ENCODE measurements around the gene PAGE2B.
"Not testable (repeated sequence)": the region's sequence is repeated elsewhere in the genome, so short reads cannot be mapped to it uniquely, and the experiment has no call there.

PAGE2B gene

DNA sequence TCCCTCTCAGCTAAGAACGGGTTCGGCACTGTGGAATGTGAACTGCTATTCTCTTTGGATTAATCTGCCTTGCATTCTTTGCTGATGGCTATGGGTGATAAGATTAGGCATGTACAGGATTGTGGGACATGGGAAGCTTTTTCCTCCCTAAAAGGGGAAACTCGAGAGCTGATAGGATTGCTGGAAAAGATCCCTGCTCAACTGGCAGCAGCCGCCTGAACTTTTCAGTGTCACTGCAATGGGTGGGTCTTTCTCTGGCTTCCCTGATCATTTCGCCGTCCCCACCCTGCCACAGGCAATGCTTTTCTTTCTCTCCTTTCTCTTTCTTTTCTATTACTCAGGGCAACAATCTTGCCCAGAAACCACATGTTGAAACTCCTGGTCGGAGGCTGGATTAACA lies 34.5 kb downstream of the PAGE2B start:
- DNase-seq (ENCODE audit: low read depth in 3 of 3), result no peak

DNA sequence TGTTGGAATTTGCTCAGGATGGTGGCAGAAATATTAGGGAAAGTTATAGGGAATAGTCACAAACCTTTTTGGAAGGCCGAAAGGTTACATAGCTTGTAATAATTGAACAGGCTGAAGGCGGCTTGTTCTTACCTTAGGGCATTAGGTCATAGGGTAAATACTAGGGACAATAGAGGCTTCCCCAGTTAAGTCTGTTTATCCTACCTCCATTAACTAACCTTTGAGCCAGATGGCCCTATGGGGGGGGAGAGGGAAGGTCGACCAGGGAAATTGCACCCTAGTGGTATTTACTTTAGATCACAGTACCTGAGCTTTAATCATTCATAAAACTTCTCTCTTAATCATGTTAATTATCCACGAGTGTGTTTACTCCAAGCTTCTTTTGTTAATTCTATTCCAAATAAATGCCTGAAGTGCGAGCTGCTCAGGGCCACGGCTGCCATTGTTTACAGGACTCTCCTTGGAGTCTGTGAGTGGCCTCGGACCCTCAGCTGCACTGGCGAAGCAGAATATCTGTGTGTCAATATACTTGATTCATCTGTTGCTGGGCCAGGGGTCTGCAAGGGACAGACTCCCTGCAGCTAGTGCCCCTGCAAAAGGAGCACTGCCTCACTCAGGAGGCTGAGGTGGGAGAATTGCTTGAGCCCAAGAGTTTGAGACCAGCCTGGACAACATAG lies 36.9 kb downstream of the PAGE2B start:
- DNase-seq (ENCODE audit: low read depth in 3 of 3), result no peak

DNA sequence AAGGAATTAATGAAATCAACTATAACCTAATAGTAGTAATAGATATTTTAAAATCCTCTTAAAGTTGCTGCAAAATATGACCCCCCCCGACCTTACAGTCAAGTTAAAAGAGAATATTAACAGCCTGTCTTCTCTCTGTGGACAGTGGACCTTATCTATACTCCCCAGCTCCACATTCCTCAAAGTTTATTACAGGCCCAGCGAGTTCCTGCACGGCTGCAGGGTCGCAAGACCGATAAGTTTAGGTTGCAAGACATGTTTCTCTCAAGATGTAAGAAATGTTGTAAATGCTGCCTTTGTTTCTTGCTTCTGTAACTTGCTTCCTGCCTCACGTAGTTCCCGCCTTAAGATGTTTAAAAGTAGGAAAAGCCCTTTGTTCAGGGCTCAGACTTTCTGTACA lies 41.8 kb downstream of the PAGE2B start:
- not testable (repeated sequence) for DNase-seq (ENCODE audit: low read depth in 3 of 3)

DNA sequence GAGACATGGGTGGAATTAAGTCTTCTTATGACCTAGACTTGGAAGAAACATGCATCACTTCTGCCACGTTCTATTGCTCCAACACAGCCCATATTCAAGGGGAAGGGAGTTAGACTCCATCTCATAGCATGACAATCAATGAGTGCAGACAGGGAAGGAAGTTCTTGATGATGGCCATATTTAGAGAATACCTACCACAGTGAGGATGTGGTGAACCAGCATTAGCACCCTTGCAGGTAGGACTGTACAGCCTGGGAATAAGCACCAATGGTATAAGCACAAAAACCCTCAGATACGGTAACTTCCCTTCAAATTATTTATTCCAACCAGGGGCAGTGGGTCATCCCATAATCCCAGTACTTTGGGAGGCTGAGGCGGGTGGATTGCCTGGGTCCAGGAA lies 43.7 kb downstream of the PAGE2B start:
- DNase-seq (ENCODE audit: low read depth in 3 of 3), result no peak

DNA sequence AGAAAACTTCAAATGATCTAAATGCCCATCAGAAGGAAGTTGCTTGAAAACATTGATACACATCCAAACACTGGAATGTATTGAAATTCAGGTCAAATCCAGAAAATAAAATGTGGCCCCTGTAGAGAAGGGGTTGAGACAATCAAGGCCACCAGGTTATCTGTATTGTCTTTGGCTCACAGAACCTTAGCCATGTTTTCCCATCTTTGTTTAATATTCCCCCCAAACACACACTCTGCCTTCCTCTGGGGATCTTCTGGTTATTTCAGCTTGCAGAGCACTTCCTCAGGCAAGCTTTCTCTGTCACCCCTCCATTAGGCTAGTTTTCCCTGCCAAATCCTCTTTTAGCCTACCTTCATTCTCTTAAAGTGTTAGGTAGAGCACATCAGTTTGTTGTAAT lies 44.4 kb downstream of the PAGE2B start:
- DNase-seq (ENCODE audit: low read depth in 3 of 3), result no peak

DNA sequence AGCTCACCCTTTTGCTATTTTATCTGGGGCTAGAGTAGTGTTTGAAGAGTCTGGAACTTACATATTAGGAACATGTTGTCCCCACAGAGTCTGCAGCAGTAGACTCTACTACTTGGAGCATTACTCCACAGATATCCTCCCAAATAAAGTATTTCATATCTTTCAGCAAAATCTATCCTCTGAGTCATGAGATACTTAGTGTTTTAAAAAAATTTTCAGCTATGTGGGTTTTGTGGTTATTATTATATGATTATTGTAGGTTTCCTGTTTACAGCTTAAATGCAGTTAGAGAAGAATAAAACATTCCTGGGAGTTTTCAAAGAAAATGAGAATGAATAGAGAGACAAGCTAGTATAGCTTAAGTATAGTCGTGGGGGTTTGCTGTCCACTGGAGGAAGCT lies 44.9 kb downstream of the PAGE2B start:
- DNase-seq (ENCODE audit: low read depth in 3 of 3), result no peak

DNA sequence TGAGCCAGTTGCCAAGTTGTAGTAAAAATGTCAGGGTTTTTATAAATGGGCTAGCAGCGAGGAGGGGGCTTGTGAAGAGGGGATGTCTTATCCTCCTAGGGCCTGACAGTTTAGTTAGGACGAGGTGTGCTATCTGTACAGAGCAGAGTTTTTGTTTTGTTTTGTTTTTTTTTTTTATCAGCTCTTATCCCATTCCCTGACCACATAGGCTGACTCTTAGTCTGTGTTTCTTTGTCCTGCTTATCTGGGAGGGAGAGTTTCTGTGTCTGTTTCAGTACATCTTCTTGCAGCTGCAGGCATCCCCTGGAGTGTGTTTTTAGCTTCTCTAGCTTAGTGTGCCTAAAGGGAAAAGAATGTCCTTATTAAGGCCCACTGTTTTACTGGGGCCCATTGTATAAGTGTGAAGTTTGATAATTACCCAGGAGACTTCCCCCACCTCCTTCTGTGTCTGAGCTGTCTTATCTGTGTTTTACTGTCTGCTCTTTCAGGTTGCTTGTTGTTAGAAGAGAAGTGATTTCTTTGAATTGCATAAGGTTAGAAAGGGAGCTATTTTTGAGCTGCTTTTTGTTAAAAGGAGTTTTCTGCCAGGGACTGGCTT lies 46.0 kb downstream of the PAGE2B start:
- DNase-seq (ENCODE audit: low read depth in 3 of 3), result no peak

DNA sequence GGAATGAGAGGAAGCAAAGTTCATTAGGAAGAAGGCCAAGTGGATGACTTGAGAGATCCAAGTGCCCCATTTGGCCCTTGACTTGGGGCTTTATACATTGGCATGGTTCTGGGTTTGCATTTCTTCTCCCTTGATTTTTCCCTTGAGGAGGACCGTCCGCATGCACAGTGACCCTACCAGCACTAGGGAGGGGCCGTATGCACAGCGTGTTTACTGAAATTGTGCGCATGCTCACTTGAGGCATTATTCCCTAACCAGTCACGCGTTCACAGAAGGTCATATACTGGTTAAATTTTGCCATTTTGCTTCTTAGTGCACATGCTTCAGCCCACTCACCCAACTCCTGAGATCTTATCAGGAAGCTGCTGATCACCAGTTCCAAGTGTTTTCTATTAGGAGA lies 49.1 kb downstream of the PAGE2B start:
- no peak for DNase-seq (ENCODE audit: low read depth in 3 of 3)

DNA sequence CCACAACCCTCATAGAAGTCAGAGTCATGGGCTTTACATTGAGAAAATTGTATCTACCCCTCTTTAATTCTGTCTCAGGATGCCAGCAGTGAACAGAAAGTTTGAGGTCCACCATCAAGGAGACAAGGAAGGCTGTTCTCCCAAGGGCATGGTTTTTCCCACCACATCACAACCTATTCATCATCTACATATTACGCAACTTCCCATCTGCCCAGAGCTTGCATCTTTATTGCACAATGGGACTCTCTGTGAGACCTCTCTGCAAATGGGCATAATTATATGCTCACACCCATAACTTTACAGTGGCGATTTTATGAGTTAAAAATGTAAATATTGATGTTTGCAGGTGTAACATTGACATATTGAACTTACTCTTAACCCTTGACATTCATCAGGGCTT lies 52.9 kb downstream of the PAGE2B start:
- DNase-seq (ENCODE audit: low read depth in 3 of 3), result no peak
